Stimulated activated CD8-positive, alpha-beta memory T cell treated with anti-CD3 and anti-CD28 coated beads, Interleukin-15, amount 100 ng/mL, for 48 hours (primary cell): Measurements from ENCODE around the gene PKM.
A peak's percentile ranks its signal among the peaks of the same experiment; 100 is the strongest.
"Not testable (repeated sequence)": the region's sequence is repeated elsewhere in the genome, so short reads cannot be mapped to it uniquely, and the experiment has no call there.

ENCODE experiments used
- DNase-seq, 2 donors: peaks; one replicate each; pipeline ENCODE4 v3.0.0-alpha.2; 2020; ENCODE audit warnings: low read depth in 2 of 2

The PKM gene

DNA sequence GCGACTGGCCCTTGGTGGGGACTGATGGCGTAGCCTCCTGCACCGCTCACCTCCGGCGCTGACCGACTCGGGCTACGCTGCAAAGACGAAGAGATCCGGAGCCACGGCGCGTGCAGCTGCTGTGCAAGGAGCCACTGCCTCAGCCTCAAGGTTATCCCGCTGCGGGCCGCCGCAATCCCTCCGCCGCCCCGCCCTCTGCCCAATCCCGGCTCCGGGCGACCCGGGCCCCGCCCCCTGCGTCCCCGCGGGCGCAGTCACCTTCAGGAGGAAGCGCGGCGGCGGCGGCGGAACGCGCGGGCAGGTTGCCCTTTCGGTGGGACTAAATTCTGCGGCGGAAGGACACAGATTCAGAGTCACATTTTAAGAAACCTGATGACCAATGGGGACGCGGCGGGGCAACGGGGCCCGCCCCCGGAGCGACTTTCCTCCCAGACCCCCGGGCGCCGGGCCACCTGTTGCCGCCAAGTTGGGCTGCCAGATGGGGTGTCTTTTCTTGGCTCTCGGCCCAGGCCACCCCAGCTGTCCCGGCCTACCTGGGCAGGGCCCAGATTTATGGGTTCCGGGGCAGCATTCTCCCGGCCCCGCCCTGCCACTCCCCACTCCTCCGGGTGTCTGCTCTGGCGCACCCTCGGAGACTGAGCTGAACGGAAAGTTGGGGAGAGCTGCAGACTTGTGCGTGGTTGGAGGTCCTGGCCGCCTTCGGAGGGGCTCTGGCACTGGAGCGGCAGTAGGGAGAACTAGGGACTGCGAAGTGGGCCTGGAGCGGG is at the start of gene PKM:
PKM (minus strand) TSS at position 125 of the 767 bp plus-strand sequence. CDS start 12,093 bp downstream, outside the sequence.
- DNase-seq: peak; percentile 97 to 98

DNA sequence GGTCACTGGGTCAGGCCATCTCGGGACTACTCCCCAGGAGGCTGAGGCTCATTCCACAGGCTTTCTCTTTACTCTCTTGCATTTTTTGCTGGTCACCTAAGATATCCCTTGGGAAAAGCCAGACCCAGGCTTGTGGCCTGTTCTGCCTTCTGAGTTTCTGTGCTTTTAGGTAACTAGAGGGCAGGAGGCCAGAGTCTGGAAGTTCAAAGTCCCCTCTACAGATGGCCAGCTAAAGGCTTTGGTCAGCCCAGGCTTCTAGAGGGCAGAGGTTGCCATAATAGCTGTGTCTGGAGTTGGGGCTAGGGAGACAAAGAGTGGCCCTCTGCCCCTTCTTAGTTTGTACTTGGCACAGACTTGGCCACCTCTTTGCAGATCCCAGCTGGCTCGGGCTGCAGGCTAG is 49.8 kb upstream of the PKM start:
- no peak for DNase-seq

DNA sequence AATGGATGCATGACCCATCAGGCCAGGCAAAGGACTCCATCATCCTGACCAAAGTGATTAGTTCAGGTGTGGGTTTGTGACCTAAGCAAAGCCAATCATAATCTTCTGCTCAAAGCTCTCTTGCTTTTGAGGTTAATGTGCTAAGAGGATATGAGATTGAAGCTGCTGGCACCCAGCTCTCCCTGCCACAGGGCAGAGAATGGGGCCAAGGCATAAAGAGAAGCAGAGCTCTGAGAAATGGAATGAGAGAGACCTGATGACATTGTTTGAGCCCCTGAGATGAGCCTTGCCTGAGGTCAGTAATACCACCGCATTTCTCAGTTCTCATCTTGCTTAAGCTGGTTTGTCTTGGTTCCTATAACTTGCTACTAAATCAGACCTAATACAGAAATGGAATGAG is 47.7 kb upstream of the PKM start:
- DNase-seq: no peak

DNA sequence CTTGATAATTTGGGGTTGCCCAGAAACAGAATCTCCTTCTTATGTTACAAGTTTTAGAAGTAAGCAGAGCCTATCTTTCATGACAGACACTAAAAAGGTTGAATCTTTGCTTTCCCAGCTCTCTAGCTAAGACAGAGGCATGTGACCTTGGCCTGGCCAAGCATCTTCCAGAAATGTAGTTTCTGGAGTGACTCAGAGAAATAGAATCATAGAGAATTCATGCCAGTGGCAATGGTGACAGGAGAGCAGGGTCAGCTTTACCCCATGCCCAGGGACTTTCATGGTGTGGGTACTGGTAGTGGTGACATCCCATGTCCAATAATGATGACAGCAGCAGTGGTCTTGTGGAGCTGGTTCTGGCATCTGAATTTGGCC is 45.3 kb upstream of the PKM start:
- no peak for DNase-seq

DNA sequence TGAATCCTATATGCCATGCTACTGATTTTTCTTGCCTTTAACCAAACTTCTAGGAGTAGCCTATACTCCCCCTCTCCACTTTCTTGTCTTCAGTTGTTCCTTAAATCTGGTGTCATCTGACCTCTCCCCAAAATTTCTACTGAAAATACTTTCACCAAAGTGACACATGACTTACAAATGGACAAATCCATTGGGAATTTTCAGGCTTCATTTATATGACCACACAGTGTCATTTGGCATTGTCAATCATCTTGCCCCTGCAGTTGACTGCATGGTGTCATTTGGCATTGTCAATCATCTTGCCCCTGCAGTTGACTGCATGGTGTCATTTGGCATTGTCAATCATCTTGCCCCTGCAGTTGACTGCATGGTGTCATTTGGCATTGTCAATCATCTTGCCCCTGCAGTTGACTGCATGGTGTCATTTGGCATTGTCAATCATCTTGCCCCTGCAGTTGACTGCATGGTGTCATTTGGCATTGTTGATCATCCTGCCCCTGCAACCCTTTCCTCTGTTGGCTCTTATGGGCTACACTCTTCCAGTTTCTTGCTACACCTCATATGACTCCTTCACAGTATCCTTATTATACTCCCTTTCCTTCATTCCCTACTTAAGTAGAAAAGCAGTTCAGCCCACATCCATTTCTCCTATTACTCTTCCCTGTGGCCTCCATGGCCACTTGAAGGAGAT is 44.8 kb upstream of the PKM start:
- not testable (repeated sequence) for DNase-seq

DNA sequence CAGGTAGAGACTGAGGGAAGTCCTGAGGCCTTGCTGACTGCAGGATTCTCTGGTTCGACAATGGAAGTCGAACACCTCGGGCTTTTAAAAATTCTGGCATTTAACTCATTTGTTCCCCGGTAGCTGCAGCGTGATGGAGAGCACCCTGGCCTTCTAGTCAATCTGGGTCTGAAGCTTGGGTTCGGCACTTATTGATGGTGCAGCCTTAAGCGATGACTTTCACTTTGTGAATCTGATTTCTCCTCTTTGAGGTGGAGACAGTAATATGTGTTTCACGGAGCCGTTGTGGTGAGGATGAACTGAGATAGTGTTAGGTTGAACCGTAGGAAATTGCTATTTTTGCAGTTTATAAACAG is 42.0 kb upstream of the PKM start:
- DNase-seq: no peak

DNA sequence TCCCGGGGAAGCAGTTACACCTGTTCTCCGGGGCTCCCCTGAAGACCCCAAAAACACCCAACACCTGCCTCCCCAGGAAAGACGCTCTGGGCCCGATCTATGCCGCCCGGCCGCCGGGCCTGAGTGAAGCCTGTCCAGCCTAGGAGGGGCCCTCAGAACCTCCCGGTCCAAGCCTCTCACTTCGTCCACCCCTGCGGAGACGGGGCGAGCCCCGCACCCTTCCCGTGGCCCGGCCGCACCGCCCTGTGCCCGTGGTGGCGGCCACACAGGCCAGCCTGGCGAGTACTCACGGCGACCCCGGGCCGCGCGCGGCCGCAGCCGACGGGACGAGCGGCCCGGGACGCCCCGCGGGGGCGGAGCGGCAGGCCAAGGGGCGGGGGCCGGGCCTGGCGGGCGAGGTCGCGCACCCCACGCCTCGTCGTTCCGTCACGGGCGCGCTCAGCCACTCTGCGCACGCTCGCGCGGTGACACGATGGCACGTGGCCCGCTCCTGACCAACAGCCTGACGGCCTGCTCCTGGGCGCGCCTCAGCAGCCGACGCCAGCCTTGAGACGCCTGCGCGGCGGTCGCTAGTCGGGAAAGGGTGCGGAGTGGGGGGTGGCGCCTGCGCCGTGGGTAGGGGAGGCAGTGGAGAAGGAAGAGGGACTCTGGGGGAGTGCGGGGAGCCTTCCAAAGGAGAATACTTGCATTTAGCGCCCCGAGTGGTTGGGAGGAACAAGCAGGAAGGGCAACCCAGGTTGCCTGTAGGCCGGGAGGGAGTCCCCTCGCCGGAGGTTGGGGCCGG is 41.4 kb upstream of the PKM start, which contains the start of gene PARP6:
PARP6 (minus strand) TSS at position 342 of the 784 bp plus-strand sequence. CDS start 5,077 bp downstream, outside the sequence.
- DNase-seq: peak; percentile 99

DNA sequence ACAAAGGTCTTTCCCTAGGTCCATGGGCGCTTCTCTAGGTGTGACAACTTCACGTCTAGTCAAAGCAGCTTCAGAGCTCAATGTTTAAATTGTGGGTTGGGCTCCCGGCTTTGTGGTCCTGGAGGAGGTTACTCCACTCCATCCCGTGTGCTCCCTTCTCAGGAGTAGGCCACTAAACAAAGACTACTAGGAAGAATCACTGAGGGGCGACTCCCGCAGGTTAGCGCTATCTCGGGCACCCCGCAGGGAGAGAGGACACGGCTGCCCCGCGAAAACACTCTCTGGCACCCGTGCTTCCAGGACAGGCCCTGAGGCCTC is 40.9 kb upstream of the PKM start:
- DNase-seq: no peak

DNA sequence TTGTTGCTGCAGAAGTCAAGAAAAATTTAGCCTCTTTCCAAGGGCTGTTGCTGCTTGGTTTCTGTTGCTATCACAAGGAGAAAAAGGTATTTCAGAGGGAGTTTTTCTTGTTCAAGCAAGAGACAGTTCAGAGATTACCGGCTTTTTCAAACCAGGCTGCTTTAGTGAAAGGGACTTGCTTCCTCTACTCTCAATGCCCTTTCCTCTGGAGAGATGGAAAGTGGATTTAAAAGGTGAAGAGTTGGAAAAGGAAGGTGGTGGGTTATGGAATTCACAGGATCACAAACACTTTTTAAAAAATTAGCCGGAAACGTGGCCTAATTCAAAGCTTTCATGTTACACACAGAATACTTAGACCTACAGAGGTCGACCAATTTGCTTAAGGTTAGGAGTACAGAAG is 40.2 kb upstream of the PKM start:
- no peak for DNase-seq

DNA sequence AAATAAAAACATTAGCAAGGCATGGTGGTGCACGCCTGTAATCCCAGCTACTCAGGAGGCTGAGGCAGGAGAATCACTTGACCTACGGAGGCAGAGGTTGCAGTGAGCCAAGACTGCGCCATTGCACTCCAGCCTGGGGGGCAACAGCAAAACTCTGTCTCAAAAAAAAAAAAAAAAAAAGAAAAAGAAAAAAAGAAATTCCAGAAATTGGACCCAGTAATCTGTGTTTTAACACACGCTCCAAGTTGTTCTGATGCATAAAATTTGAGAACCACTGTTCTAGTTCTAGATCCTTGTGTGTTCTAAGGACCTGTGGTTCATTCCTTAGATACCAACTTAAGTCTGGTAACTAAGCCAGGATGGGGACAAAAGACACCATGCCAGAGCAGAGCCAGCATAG is 38.7 kb upstream of the PKM start:
- DNase-seq: no peak

DNA sequence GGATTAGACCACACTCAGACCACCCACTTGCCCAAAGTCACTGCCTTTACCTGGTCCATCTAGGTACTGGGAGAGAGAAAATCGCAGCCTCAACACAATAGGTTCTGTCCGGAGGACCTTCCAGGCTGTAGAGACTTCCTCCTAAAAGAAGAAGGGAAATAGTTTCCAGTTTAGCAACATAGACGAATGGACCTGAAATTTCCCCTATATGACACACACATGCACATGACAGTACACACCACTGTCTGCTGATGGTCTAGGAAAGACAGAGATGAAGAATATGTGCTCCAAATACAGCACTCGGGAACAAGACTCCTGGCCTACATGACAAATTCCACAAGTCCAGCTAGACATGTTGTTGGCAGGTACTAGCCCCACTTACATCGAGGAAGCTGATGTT is 34.0 kb upstream of the PKM start:
- DNase-seq: no peak

DNA sequence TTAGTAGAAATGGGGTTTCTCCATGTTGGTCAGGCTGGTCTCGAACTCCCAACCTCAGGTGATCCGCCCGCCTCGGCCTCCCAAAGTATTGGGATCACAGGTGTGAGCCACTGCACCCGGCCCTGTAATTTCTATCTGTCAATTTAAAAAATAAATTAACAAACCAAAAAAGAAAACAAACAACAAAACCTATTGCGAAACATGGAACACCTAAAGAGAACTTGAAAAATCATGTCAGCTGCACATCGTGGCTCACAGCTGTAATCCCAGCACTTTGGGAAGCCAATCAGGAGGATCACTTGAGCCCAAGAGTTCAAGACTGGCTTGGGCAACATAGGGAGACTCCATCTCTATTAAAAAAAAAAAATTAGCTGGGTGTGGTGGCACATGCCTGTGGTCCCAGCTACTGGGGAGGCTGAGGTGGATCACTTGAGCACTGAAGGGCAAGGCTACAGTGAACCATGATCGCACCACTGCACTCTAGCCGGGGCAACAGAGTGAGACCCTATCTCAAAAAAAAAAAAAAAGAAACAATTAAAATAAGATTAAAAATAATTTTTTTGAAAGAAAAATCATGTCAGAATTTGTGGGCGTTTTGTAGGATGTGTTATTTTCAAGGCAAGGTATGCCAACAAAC is 21.8 kb upstream of the PKM start:
- no peak for DNase-seq

DNA sequence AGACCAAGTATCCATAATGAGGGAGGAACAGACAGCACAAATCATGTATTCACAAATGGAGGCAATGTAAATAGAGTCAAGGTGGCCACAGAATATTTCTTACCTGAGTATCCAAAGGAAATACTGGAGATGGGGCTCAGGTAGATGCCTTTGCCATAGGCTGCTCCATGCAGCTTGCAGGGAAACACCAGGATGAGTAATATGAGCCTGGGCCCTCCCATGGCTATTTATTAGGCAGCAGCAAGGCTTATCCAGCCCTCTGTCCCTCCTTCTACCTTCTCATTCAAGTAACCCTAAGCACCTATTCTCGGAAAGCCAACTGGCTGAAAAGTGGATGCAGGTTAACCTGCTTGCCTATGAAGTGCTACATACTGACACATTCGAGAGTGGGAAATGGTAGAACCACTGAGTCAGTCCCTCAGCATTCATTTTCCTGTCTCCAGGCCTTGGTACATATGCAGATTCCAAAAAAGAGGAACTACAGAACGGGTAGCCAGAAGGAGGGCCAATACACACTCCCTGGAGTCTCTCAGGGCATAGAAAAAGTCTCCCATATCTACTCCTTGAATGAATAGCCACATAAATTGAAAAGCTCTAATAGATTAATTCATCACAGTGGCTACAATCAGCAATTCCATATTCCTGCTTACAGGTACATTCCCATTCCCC is 18.3 kb upstream of the PKM start:
- DNase-seq: no peak

DNA sequence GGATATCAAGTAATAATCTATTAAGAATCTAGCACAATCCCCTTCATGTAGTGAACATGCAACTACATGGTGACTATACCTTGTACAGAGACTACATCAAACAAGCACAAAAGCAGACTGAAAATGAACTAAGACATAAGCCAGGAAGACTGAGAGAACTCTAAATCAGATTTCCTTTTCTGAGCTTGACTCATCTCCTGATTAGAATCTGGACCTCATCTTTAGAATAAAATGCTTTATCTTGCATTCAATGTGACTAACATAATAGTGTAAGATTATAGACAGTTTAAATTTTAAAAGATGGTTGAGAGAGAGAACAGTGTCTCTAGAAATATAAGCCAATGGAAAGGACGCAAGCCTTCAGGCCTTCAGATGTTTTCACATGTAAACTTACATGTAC is 17.5 kb upstream of the PKM start:
- DNase-seq: no peak

DNA sequence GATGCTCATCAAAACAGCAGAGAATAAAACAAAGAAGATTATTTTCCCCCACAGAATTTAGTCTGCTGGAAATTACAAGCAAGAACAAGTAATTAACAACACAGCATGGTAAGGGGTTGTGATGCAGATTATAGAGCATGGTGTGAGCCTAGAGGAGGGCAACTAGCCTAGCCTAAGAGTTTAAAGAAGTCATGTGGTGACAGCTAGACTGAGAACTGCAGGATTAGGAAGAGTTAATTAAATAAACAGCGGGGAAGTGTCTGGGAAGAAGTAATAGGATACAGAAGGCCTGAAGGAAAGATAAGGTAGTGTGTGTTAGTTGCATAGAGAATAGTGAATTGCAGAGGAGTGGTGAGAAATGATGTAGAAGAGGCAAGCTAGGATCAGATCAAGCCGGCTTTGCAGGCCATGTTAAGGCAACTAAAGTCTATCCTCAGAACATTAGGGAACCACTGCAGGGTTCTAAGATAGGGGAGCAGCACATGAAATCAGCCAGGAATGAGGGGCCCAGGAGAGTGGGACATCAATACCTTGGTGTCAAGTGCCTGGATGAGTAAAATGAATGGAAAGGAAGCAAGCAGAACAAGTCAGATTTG is 11.9 kb upstream of the PKM start:
- DNase-seq: no peak

DNA sequence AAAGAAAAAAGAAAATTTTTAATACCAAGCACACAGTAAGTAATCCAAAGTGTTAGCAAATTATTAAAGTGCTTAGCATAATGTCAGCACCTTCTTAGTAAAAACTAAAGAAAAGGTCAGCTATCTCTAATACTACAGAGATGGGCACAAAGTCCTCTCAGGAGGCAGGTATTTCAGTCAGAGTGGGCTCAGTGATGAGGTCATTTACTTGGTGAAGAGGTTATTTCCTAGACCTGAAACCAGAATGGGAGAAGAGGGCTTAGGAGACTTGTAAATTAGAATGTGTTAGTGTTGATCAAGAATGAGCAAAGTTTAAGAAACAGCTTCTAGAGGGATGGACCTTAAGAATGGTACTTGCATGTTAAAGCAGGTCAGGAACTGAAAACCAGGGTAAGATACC is 8.7 kb upstream of the PKM start:
- DNase-seq: no peak

DNA sequence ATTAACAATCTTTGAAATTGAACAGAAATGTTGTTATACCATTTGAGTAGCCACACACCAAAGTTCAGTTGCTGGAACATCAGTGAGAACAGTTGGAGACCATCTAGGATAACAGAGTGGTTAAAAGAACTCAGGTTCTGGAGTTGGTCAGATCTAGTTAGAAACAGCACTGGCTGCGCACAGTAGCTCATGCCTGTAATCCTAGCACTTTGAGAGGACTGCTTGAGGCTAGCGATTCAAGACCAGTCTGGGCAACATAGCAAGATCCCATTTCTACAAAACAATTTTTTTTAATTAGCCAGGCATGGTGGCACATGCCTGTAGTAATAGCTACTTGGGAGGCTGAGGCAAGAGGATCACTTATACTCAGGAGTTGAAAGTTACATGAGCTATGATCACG is 7.6 kb upstream of the PKM start:
- no peak for DNase-seq

DNA sequence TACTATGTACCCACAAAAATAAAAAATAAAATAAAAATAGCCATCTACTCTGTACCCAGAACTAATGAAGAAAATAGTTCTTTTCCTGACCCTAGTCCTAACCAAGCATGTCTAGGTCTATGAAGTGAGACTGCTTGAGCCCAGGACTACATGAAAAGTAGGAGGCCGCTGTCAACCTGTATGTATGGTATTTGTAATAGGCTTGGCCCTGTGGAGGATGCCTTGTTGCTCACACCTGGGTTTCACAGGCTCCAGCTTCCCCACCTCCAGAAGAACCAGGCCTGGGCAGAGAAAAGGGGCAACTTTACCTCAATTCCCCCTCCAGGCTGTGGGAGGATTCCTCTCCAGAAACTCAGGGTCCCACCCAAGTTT is 6.8 kb upstream of the PKM start:
- DNase-seq: no peak

DNA sequence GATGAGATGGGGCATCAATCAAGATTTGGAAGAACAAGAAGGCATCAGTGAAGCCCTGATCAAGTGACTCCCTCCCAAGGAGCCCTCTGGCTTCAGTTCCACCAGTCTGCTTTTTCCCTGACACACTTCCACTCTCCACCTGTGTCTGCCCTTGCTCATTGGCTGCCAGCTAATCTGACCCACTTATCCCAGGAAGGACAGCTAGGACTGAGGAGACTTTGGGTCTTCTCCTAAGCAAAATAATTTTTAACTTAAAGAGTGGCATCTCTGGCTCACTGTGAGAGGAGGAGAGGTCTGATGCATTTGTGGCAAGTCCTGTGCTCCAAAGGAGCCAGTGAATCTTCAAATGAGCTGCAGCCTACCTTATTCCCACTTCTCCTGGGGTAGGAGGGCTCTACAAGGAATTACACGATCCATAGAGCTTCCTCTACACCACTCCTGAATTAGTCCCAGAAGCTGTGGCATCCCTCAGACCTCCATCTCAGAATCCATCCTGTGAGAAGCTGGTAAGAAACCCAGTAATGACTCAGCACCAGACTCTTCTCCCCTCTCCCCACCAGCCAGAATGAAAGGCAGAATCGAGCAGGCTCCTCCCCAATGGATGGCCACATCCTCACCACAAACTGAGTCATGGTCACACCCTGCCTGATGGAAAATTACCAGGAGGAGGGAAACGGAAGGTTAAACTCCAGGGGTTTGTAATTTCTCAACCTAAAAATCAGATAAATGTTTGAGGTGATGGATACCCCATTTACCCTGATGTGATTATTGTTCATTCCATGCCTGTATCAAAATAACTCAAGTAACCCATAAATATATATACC is 6.3 kb upstream of the PKM start:
- DNase-seq: peak; percentile 74 to 78

DNA sequence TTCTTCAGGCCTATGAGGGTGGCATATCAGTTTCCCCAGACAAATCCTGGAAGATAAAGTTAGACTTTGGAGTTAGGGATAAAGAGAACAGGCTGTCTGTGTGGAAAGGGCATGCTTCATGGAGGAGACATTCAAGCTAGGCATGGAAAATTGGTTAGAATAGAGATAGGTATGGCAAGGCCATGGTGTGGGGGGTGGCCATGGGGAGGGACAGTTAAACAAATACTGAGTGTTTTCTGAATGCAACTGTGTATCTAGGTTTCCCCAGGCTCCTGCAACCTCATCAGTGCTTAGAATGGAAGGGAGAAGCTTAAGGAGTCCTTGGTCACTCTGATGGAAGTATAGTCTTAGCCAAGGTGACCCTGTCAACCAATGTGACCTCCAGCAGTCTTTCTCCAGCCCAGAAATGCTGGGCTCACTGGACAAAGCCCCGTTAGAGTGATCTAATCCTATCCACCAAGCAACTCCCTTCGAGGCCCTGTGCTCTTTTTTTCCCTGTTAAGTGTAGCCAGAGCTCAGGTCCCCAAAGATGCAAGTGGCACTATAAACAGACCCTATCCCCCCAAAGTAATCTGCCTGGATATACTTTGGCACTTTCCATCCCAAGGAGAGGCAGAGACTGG is 5.5 kb upstream of the PKM start:
- DNase-seq: no peak
